Hepatocyte (in vitro differentiated cells): ENCODE data around the gene SP100. TPM values are rescaled to one million over a fixed set of nuclear protein-coding genes. Genes with fewer than 3 reads are reported as not detected.

Source experiments
- DNase-seq: peaks from one replicate; pipeline ENCODE4 v3.0.0-alpha.2; 2016; ENCODE audit warnings: low spot score
- H2AFZ ChIP-seq: fragments of 200-600 bp; sonication (generic); 2 replicates; pipeline ENCODE4 v1.6.0; 2016; ENCODE audit warnings: antibody characterized with exemption, mild to moderate bottlenecking
- H3K27ac ChIP-seq: fragments of 200-600 bp; sonication (generic); 2 replicates; pipeline ENCODE4 v1.5.1; 2016; ENCODE audit warnings: mild to moderate bottlenecking
- H3K27me3 ChIP-seq: fragments of 200-600 bp; sonication (generic); 2 replicates; pipeline ENCODE4 v1.6.1; 2016
- H3K36me3 ChIP-seq: fragments of 200-600 bp; sonication (generic); replicated peaks from 2 replicates; pipeline ENCODE4 v1.5.1; 2016; ENCODE audit warnings: low read depth; ENCODE audit not compliant: insufficient read depth
- H3K4me1 ChIP-seq: fragments of 200-600 bp; sonication (generic); 2 replicates; pipeline ENCODE4 v1.5.1; 2016; ENCODE audit warnings: mild to moderate bottlenecking, moderate library complexity; ENCODE audit not compliant: insufficient read depth
- H3K4me2 ChIP-seq: fragments of 200-600 bp; sonication (generic); 2 replicates; pipeline ENCODE4 v1.6.0; 2016
- H3K4me3 ChIP-seq: fragments of 200-600 bp; sonication (generic); 2 replicates; pipeline ENCODE4 v1.5.1; 2016; ENCODE audit warnings: mild to moderate bottlenecking
- H3K79me2 ChIP-seq: fragments of 200-600 bp; sonication (generic); 2 replicates; pipeline ENCODE4 v1.6.0; 2017; ENCODE audit warnings: mild to moderate bottlenecking
- H3K9me2 ChIP-seq: fragments of 200-600 bp; sonication (generic); replicated peaks from 2 replicates; pipeline ENCODE4 v1.6.0; 2017; ENCODE audit warnings: mild to moderate bottlenecking; ENCODE audit not compliant: insufficient read depth
- H3K9me3 ChIP-seq: fragments of 200-600 bp; sonication (generic); 2 replicates; pipeline ENCODE4 v1.5.1; 2016; ENCODE audit warnings: low read depth, mild to moderate bottlenecking
- H4K20me1 ChIP-seq: fragments of 200-600 bp; sonication (generic); 2 replicates; pipeline ENCODE4 v1.6.0; 2016; ENCODE audit warnings: mild to moderate bottlenecking; ENCODE audit not compliant: insufficient read depth, poor library complexity, severe bottlenecking
- CTCF ChIP-seq: fragments of 200-600 bp; sonication (generic); IDR thresholded peaks from 2 replicates; pipeline ENCODE4 v1.5.1; 2016; ENCODE audit warnings: antibody characterized with exemption, mild to moderate bottlenecking; ENCODE audit not compliant: poor library complexity
- EZH2 ChIP-seq: fragments of 200-600 bp; sonication (generic); IDR thresholded peaks from 2 replicates; pipeline ENCODE4 v1.6.1; 2016; ENCODE audit warnings: antibody characterized with exemption, mild to moderate bottlenecking, borderline replicate concordance
- EZH2phosphoT487 ChIP-seq: fragments of 200-600 bp; sonication (generic); IDR thresholded peaks from one replicate; pipeline ENCODE4 v1.6.1; 2018; ENCODE audit warnings: antibody characterized with exemption, mild to moderate bottlenecking, low read depth, moderate library complexity; ENCODE audit not compliant: unreplicated experiment, severe bottlenecking
- WGBS: methylation state at CpG from one replicate; pipeline ENCODE4 v1.1.6; 2016; ENCODE audit warnings: low lambda C conversion rate; ENCODE audit errors: missing lambda C conversion rate; 5-methylcytosine and 5-hydroxymethylcytosine counted together
- polyA plus RNA-seq: library from polyadenylated mRNA; unstranded; fragments of >200 nt; fragmentation: Nextera tagmentation; extraction: Ambion mirVana; gene quantifications from 2 replicates; pipeline ENCODE4 v1.2.1, GENCODE V29; 2016
- total RNA-seq: library from RNA; depleted of rRNA; stranded (reverse); fragments of >200 nt; gene quantifications from 2 replicates; pipeline ENCODE4 v1.2.3, GENCODE V29; 2014

Gene SP100
- total and polyA plus RNA-seq, 2 experiments from 2014 or later = 30.5 to 42.2 TPM

DNA sequence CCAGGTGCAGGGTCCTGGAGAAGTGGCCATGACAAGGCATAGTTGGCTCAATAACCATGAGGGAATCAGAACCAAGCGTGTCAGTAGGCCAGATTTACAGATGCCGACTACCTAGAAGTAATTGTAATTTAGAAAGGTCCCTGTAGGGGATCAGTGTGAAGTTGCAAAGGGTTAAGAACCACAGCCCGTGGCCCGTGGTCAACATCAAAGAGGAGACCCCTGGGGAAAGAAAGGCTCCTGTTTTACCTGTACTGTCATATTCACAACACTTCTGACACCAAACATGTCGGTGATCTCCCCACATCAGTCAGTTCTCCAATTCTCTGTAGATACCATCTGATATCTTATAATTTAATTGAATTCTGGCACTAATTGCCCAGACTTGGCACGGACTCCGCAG, 31.0 kb downstream of the SP100 start:
- Histone ChIP-seq H3K4me1 (no peaks in the 10 kb centered on the region), H3K27ac (no peak overlapping the region), H2AFZ (no peak overlapping the region), H4K20me1 (no peaks in the 10 kb centered on the region), H3K36me3 (no peaks in the 10 kb centered on the region), H3K9me3 (no peaks in the 10 kb centered on the region), H3K79me2 (no peaks in the 10 kb centered on the region), H3K27me3 (no peaks in the 10 kb centered on the region), H3K4me3 (no peak overlapping the region), H3K9me2 (no peaks in the 10 kb centered on the region), H3K4me2 (no peak overlapping the region)
- WGBS = 75% methylated on average over 7 of the region's 7 CpGs
- no peak for DNase-seq
- TF ChIP-seq EZH2phosphoT487 (no peak), CTCF (no peak), EZH2 (no peak)

DNA sequence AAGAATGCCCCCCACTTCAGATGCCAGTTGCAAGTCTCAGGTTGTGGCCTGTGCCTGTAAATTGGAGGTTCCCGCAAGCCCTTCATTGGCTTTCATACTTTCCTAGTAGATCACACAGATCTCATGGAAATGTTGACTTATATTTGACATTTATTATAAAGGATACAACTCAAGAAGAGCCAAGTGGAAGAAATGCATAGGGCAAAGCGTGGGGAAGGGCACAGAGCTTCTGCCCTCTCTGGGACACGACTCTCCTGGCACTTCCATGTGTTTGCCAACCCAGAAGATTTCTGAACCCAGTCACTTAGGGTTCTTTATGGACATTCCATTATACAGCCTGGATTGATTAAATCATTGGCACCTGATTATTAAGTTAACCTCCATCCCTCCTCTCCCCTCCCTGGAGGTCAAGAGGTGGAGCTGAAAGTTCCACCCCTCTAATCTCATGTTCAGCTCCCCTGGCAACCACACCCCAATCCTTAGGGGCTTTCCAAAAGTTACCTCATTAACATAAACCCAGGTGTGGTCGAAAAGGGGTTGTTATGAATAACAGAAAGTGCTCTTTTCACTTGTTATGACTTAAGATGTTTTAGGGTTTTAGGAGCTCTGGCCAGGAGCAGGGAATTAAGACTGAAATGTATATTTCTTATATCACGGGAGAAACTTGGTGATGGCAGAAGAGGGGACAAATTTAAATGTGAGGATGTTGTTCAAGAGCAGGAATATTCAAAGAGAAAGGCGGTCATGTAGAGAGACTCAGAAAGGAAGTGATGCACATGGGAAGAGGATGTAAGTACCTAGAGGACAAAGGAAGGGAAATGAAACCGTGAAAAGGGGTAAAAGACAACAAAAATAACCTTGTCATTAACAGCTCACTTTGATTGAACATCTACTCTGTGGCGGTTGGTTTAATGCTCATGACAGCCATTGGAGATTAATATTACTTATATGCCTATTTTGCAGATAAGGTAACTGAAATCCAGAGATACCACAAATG, 31.8 kb downstream of the SP100 start:
- 89% methylated on average over 8 of the region's 8 CpGs for WGBS
- no peaks in the 10 kb centered on the region for H3K79me2 ChIP-seq
- H2AFZ ChIP-seq = no peak overlapping the region
- TF ChIP-seq EZH2phosphoT487 = no peak
- no peak for TF ChIP-seq CTCF
- no peak for TF ChIP-seq EZH2
- no peak overlapping the region for H3K4me2 ChIP-seq
- H3K4me3 ChIP-seq = no peak overlapping the region
- no peak for DNase-seq
- H3K4me1 ChIP-seq = no peaks in the 10 kb centered on the region
- no peaks in the 10 kb centered on the region for H3K27me3 ChIP-seq
- no peaks in the 10 kb centered on the region for H4K20me1 ChIP-seq
- no peaks in the 10 kb centered on the region for H3K36me3 ChIP-seq
- no peaks in the 10 kb centered on the region for H3K9me2 ChIP-seq
- no peak overlapping the region for H3K27ac ChIP-seq
- no peaks in the 10 kb centered on the region for H3K9me3 ChIP-seq

DNA sequence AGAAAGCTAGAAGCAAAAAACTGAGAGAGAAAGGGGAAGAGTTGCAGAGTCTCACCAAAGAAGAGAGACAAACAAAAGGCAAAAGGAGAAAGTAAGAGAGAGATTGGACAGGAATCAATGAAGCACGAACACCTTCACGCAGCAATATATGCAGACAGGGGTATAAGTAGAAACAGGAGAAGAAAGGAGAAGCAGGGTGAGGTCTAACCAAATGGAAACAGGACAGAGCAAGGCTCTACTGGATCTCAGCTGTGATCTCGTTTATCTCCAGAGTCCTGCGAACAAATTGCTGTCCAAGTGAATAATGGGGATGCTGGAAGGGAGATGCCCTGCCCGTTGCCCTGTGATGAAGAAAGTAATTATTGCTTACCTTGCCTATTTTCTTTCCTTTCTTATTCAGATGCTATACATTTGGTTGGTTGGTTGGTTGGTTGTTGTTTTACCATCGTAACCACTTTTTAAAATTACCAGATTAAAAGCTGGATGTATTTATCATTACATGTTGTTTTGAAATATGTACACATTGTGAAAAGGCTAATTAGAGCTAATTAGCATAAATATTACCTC, 34.0 kb downstream of the SP100 start:
- H3K27me3 ChIP-seq = no peaks in the 10 kb centered on the region
- no peak overlapping the region for H2AFZ ChIP-seq
- H3K36me3 ChIP-seq = no peaks in the 10 kb centered on the region
- no peaks in the 10 kb centered on the region for H4K20me1 ChIP-seq
- 87% methylated on average over 6 of the region's 6 CpGs for WGBS
- no peaks in the 10 kb centered on the region for H3K79me2 ChIP-seq
- no peak overlapping the region for H3K4me3 ChIP-seq
- no peaks in the 10 kb centered on the region for H3K4me1 ChIP-seq
- H3K9me2 ChIP-seq = no peaks in the 10 kb centered on the region
- no peak overlapping the region for H3K27ac ChIP-seq
- H3K9me3 ChIP-seq = no peaks in the 10 kb centered on the region
- TF ChIP-seq EZH2 = no peak
- TF ChIP-seq EZH2phosphoT487 = no peak
- TF ChIP-seq CTCF = no peak
- H3K4me2 ChIP-seq = no peak overlapping the region
- no peak for DNase-seq
